Central memory CD8-positive, alpha-beta T cell (primary cell): ENCODE data around the gene DNMBP.
A peak's percentile ranks its signal among the peaks of the same experiment; 100 is the strongest.
"Not testable (repeated sequence)": the region's sequence is repeated elsewhere in the genome, so short reads cannot be mapped to it uniquely, and the experiment has no call there.

Experiments
- ATAC-seq: fragments of 150-1000 bp; cut with Tn5 transposase; replicated peaks from 2 replicates; pipeline ENCODE4 v1.10.0; 2022; ENCODE audit warnings: mild to moderate bottlenecking, moderate FRiP score, moderate number of reproducible peaks; ENCODE audit not compliant: poor library complexity, severe bottlenecking; ENCODE audit errors: extremely low read depth
- DNase-seq, 2 donors: peaks; one replicate each; pipeline ENCODE4 v3.0.0; 2021; ENCODE audit warnings: low spot score in 2 of 2
- H3K27ac Mint-ChIP-seq: one replicate; pipeline ENCODE4 v1.8.0; 2022; ENCODE audit warnings: low read depth, mild to moderate bottlenecking, moderate library complexity, mixed read lengths
- H3K27me3 Mint-ChIP-seq: one replicate; pipeline ENCODE4 v1.8.0; 2022; ENCODE audit warnings: mixed read lengths
- H3K36me3 Mint-ChIP-seq: one replicate; pipeline ENCODE4 v1.8.0; 2022; ENCODE audit warnings: mild to moderate bottlenecking, moderate library complexity, mixed read lengths; ENCODE audit not compliant: insufficient read depth
- H3K4me1 Mint-ChIP-seq: one replicate; pipeline ENCODE4 v1.8.0; 2022; ENCODE audit warnings: mixed read lengths
- H3K4me3 Mint-ChIP-seq: one replicate; pipeline ENCODE4 v1.8.0; 2022; ENCODE audit warnings: mild to moderate bottlenecking, moderate library complexity, mixed read lengths
- H3K9me3 Mint-ChIP-seq: one replicate; pipeline ENCODE4 v1.8.0; 2022; ENCODE audit warnings: mixed read lengths

DNMBP gene

DNA sequence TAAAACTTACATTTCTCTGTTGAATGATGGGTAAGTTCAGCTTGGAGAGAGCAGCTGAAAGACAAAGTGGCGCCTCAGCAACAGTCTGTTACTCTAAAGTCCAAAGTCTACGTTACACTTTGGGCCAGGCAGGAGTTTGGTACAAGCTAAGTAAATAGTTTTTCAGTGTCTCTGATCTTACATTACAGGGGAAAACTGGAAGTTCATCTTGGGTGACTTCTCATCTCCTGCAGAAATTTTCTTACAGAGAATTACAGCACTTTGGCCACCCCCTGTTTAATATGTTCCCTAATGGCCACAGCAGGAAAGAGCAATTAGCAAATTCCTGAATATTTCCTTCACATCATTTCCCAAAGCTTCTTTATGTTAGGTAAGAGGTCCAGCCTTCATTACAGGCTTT, 160.2 kb downstream of the DNMBP start:
- peaks cover 9% of the 10 kb centered on the region for H3K4me1 Mint-ChIP-seq
- no peak overlapping the region for H3K27ac Mint-ChIP-seq
- ATAC-seq, result no peak
- H3K4me3 Mint-ChIP-seq, result no peak overlapping the region
- no peak for DNase-seq
- peaks cover 2% of the 10 kb centered on the region for H3K36me3 Mint-ChIP-seq
- no peaks in the 10 kb centered on the region for H3K9me3 Mint-ChIP-seq
- H3K27me3 Mint-ChIP-seq, result no peaks in the 10 kb centered on the region

DNA sequence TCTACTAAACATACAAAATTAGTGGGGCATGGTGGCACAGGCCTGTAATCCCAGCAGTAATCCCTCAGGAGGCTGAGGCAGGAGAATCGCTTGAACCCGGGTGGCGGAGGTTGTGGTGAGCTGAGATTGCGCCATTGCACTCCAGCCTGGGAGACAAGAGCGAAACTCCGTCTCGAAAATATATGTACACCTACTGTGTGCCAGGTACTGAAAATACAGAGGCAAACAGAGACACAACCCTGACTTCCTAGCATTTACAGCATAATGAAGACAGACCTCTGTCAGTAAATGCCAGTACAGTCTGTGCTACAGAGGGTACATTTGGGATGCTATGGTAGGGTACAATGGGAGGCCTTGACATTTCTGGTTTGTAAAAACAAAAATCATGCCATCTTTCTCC, 160.7 kb downstream of the DNMBP start:
- H3K27ac Mint-ChIP-seq, result no peak overlapping the region
- H3K36me3 Mint-ChIP-seq, result peaks cover 2% of the 10 kb centered on the region
- H3K9me3 Mint-ChIP-seq, result no peaks in the 10 kb centered on the region
- H3K4me3 Mint-ChIP-seq, result no peak overlapping the region
- no peaks in the 10 kb centered on the region for H3K27me3 Mint-ChIP-seq
- H3K4me1 Mint-ChIP-seq, result peaks cover 9% of the 10 kb centered on the region
- ATAC-seq (no peak), DNase-seq (no peak)

DNA sequence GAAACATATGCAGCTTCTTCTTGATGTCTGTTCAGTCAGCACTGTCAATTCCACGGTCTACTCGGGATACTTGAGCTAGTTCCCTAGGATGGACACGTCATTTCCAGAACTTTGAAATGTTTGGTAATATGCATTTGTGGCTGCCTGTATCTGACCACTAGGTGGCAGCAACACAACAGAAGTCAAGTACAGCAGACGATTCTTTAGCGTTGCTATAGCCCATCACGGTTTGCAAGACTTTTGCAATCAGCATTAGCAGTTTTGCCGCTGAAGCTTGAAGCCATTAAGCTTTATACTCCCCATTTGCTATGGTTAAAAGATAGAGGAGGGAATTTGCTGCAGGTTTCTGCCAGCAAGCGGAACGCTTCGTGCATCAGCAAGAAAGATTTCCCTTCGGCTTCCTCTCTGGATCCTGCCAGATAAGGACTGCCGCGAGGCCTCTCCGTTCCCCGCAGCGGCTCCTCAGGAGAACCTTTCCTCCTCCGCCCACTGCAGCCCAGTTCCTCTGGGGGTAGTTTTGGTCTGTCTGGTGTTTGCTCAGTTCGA, 163.8 kb downstream of the DNMBP start:
- Mint-ChIP-seq H3K4me1 (peaks cover 9% of the 10 kb centered on the region), H3K27ac (no peak overlapping the region), H3K4me3 (peak overlapping the region; percentile 23), H3K9me3 (no peaks in the 10 kb centered on the region), H3K27me3 (no peaks in the 10 kb centered on the region), H3K36me3 (no peaks in the 10 kb centered on the region)
- DNase-seq (peak; percentile 43 to 58), ATAC-seq (no peak)

DNA sequence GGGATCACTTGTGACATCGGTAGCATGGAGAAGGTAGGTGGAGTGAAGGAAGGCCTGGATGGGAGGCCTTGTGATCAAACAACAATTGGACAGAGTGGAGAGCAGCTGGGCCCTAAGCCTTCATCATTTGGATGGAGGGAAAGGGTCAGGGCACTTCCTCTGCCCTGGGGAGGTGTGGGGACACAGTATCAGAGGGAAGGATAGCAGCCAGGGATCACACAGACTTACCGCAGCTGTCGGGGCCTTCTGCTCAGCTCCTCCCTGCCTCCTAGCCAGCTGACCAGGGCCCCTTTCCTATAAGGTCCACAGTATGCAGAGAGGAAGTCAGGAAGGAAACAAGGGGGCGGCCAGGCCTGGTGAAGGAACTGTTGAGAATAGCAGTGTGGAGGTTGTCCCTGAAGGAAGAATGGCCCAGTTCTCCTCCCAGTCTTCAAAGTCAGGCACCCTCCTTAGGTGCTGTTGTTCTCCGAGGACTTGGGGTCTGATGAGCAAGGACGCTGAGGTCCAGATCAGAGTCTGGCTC, 165.3 kb downstream of the DNMBP start:
- no peak for ATAC-seq

DNA sequence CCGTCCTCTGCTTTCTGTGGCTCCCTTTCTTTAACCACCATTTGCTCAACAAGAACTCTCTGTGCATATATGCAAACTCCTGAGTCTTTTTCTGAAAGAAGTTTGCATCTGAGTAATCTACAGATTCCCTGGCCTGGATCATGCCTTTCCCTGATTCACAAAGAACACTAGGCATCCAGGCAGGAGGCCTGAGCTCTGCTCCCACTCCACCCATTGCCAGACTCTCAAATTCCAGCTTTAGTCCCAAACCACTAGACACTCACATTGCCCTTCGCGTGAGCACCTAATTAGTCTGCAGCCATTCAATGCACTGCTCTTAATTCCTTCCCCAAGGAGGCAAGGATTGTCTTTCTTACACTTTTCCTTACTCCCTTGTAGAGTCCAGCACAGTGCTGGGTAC, 166.4 kb downstream of the DNMBP start:
- ATAC-seq (no peak), DNase-seq (no peak)
- Mint-ChIP-seq H3K27me3 (no peaks in the 10 kb centered on the region), H3K4me1 (peaks cover 9% of the 10 kb centered on the region), H3K27ac (no peak overlapping the region), H3K36me3 (no peaks in the 10 kb centered on the region), H3K4me3 (no peak overlapping the region), H3K9me3 (no peaks in the 10 kb centered on the region)

More for the DNA sequence above, 165.3 kb downstream of the DNMBP start:
- no peaks in the 10 kb centered on the region for H3K9me3 Mint-ChIP-seq
- DNase-seq, result no peak
- H3K4me1 Mint-ChIP-seq, result peaks cover 9% of the 10 kb centered on the region
- no peak overlapping the region for H3K4me3 Mint-ChIP-seq
- no peaks in the 10 kb centered on the region for H3K36me3 Mint-ChIP-seq
- no peak overlapping the region for H3K27ac Mint-ChIP-seq
- no peaks in the 10 kb centered on the region for H3K27me3 Mint-ChIP-seq

DNA sequence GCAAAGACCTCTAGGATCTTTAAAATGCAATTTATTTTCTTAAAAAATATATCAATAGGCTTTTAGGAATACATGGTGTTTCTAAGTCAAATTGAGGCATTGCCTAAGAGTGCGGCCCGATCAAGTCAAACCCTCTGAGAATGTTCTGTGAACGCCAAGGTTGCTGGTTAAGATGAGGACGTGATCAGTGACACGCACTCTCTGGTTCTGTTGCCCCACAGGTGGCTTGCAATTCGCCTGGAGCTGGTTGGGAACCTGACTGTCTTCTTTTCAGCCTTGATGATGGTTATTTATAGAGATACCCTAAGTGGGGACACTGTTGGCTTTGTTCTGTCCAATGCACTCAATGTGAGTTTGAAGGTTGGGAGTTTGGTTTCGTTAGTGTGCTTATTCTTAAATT, 168.0 kb downstream of the DNMBP start:
- no peaks in the 10 kb centered on the region for H3K9me3 Mint-ChIP-seq
- peaks cover 9% of the 10 kb centered on the region for H3K4me1 Mint-ChIP-seq
- DNase-seq (no peak), ATAC-seq (no peak)
- no peak overlapping the region for H3K4me3 Mint-ChIP-seq
- H3K27me3 Mint-ChIP-seq, result no peaks in the 10 kb centered on the region
- H3K27ac Mint-ChIP-seq, result no peak overlapping the region
- no peaks in the 10 kb centered on the region for H3K36me3 Mint-ChIP-seq

DNA sequence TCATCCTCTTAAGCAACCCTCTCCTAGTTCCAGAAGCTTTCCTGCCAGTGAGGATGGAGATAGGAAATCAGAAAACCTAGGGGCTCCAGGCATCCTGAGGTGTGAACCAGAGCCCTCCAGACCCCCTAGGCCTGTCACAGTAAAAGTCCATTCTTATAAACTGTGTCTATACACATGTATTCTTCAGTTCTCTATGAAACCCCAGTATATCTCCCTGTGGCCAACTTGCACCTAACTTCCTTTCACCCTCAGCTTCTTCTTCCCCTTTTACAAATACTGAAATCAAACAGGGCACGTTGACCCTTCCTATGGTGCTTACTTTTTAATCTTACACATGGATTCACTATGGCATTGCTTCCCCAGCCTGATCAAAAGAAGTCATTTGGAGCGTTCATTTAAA, 168.9 kb downstream of the DNMBP start:
- not testable (repeated sequence) for H3K36me3 Mint-ChIP-seq, ATAC-seq, H3K4me3 Mint-ChIP-seq, H3K9me3 Mint-ChIP-seq, DNase-seq, H3K27ac Mint-ChIP-seq, H3K4me1 Mint-ChIP-seq, H3K27me3 Mint-ChIP-seq

DNA sequence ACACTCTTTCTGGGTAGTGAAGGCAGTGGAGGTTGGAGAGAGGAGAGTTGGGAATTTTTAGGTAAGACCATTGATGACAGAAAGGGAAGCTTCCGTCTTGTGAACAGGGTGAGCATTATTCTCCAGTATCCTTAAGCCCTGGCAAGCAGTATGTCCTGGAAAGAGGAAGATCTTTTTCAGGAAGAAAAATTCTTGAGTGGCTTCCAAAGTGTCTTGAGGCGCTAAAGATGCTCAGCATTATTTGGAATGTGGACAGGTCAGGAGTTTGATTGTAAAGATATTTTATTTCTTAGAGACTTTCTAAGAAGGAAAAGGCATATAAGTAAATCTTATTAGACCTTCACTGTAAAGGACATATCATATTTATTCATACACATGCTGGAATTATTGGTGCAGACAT, 173.0 kb downstream of the DNMBP start:
- no peaks in the 10 kb centered on the region for H3K27me3 Mint-ChIP-seq
- H3K27ac Mint-ChIP-seq, result no peak overlapping the region
- H3K9me3 Mint-ChIP-seq, result no peaks in the 10 kb centered on the region
- DNase-seq (no peak), ATAC-seq (no peak)
- H3K4me3 Mint-ChIP-seq, result no peak overlapping the region
- no peaks in the 10 kb centered on the region for H3K36me3 Mint-ChIP-seq
- H3K4me1 Mint-ChIP-seq, result no peaks in the 10 kb centered on the region

DNA sequence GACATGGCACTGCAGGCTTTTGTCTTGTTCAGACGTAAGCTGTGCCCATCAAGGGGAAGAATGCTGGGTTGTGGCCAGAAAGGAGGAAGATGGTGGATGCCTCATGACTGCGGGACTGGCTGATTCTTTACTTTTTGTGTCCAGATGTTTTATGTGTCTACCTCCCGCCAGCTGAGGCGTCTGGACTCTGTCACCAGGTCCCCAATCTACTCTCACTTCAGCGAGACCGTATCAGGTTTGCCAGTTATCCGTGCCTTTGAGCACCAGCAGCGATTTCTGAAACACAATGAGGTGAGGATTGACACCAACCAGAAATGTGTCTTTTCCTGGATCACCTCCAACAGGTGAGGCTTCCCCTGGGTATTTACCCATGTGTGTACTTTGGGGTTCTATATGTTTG, 173.8 kb downstream of the DNMBP start:
- ATAC-seq, result no peak
- no peaks in the 10 kb centered on the region for H3K9me3 Mint-ChIP-seq
- no peak overlapping the region for H3K4me3 Mint-ChIP-seq
- no peaks in the 10 kb centered on the region for H3K4me1 Mint-ChIP-seq
- DNase-seq, result no peak
- no peak overlapping the region for H3K27ac Mint-ChIP-seq
- no peaks in the 10 kb centered on the region for H3K27me3 Mint-ChIP-seq
- H3K36me3 Mint-ChIP-seq, result no peaks in the 10 kb centered on the region

DNA sequence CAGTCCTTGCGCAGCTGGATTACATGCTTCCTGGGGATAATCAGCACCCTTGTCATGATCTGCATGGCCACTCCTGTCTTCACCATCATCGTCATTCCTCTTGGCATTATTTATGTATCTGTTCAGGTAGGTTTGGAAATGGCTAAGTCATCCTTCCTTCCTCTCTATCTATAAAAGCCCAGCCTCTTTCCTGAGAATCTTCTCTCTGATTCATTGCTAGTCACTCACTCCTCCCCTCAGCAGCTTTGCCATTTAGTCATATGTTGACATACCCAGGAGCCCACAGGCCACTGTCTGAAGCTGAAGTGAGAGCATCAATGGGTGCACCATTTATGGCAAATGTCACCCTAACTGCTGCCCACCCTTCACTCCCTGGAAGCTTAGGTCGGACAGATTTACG, 175.3 kb downstream of the DNMBP start:
- DNase-seq (no peak), ATAC-seq (no peak)
- H3K36me3 Mint-ChIP-seq, result no peaks in the 10 kb centered on the region
- H3K4me1 Mint-ChIP-seq, result peaks cover 6% of the 10 kb centered on the region
- H3K27me3 Mint-ChIP-seq, result no peaks in the 10 kb centered on the region
- H3K4me3 Mint-ChIP-seq, result no peak overlapping the region
- H3K9me3 Mint-ChIP-seq, result no peaks in the 10 kb centered on the region
- H3K27ac Mint-ChIP-seq, result no peak overlapping the region

DNA sequence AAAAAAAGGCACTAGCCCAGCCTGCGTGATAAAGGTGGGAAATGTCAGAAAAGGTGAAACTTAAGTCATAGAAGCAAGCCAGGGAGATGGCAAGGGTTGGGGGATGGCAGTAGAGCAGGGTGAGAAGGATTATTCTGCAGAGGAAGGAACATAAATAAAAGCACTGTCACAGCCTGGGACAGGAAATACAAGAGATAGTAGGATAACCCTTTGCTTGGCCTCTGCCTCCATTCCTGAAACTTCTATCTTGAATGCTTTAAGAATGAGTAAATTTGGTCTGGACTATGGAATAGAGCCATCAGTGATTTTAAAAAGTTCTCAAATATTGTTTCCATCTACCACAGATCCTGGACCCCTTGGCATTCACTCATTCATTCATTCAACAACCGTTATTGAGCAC, 177.3 kb downstream of the DNMBP start:
- ATAC-seq, result no peak
- Mint-ChIP-seq H3K9me3 (peaks cover 4% of the 10 kb centered on the region), H3K4me3 (no peak overlapping the region), H3K27ac (no peak overlapping the region), H3K27me3 (no peaks in the 10 kb centered on the region), H3K36me3 (peaks cover 2% of the 10 kb centered on the region), H3K4me1 (peaks cover 13% of the 10 kb centered on the region)
- no peak for DNase-seq

DNA sequence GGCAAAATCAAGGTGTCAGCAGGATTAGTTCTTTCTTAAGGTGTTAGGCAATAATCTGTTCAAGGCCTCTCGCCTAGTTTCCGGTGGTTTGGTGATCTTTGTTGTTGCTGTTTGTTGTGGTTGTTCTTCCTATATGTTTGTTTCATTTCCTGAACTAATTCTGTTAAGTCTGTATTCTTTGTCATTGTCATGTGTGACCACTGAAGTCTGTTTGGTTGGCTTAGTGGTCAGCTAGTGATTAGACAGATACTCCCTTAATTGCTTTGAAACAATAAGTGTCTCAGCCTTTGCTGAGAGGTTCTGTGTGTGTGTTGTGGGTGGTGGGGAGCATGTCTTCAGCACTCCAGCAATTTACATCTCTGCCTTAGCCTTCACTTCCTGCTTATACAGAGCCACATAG, 181.3 kb downstream of the DNMBP start:
- peaks cover 13% of the 10 kb centered on the region for H3K4me1 Mint-ChIP-seq
- DNase-seq (peak in 1 of 2 donors; percentile 11), ATAC-seq (peak; percentile 46)
- no peaks in the 10 kb centered on the region for H3K27me3 Mint-ChIP-seq
- peaks cover 2% of the 10 kb centered on the region for H3K36me3 Mint-ChIP-seq
- H3K27ac Mint-ChIP-seq, result peak overlapping the region; percentile 2
- no peak overlapping the region for H3K4me3 Mint-ChIP-seq
- H3K9me3 Mint-ChIP-seq, result peaks cover 4% of the 10 kb centered on the region

DNA sequence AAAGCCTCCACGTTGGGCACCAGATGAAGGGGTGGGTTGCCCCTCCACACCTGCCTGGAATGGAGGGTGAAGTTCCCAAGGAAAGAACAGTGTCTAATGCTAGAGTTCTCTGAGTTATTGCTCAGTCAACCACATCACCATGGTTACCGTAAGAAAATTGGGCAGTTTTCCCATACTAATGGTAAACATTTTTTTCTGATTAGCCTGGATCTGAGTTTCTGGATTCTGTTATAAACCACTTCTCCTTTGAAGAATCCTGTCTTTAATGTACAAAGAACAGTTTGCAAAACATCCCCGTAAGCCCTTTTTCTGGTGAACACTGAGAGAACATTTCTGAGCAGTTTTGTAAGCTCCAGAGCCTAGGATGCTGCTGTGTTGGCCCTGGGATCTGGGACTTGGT, 181.8 kb downstream of the DNMBP start:
- DNase-seq (no peak), ATAC-seq (no peak)
- Mint-ChIP-seq H3K36me3 (peaks cover 2% of the 10 kb centered on the region), H3K9me3 (peaks cover 4% of the 10 kb centered on the region), H3K27me3 (no peaks in the 10 kb centered on the region), H3K27ac (no peak overlapping the region), H3K4me3 (no peak overlapping the region), H3K4me1 (peaks cover 13% of the 10 kb centered on the region)
